Skeletal muscle tissue (tissue), 4 donors: ENCODE results near the gene DPYSL4. TPM values are rescaled to one million over a fixed set of nuclear protein-coding genes. Genes with fewer than 3 reads are reported as not detected.

ENCODE experiments used
- H3K27ac ChIP-seq: one replicate; pipeline ENCODE4 v1.7.0; 2013; ENCODE audit warnings: mild to moderate bottlenecking, low read depth, low read length, inconsistent platforms
- H3K27me3 ChIP-seq, 3 donors: one replicate each; pipeline ENCODE4 v1.7.0; 2013; ENCODE audit warnings: low read length in 3 of 3; ENCODE audit not compliant: control insufficient read depth in 3 of 3, insufficient read depth in 3 of 3
- H3K36me3 ChIP-seq, 3 donors: one replicate each; pipeline ENCODE4 v1.7.0; 2013; ENCODE audit warnings: low read length in 3 of 3; ENCODE audit not compliant: control insufficient read depth in 3 of 3, insufficient read depth in 3 of 3
- H3K4me1 ChIP-seq, 3 donors: one replicate each; pipeline ENCODE4 v1.7.0; 2013; ENCODE audit warnings: low read length in 3 of 3, mild to moderate bottlenecking in 3 of 3; ENCODE audit not compliant: control insufficient read depth in 3 of 3, insufficient read depth in 3 of 3
- H3K4me3 ChIP-seq, 3 donors: one replicate each; pipeline ENCODE4 v1.7.0; 2013; ENCODE audit warnings: low read length in 3 of 3
- H3K9ac ChIP-seq, 3 donors: one replicate each; pipeline ENCODE4 v1.7.0; 2013; ENCODE audit warnings: low read length in 3 of 3, mild to moderate bottlenecking in 3 of 3, moderate library complexity in 2 of 3, low read depth in 1 of 3
- H3K9me3 ChIP-seq, 3 donors: one replicate each; pipeline ENCODE4 v1.7.0; 2013; ENCODE audit warnings: low read length in 3 of 3; ENCODE audit not compliant: control insufficient read depth in 3 of 3
- total RNA-seq: library from RNA; depleted of rRNA; stranded (reverse); fragments of >200 nt; gene quantifications from one replicate; pipeline ENCODE4 v1.2.3, GENCODE V29; 2014
- donor health status: Osteomylitis.

DPYSL4 gene
- total RNA-seq, 1 donor from 2014 or later = 1.0 TPM

DNA sequence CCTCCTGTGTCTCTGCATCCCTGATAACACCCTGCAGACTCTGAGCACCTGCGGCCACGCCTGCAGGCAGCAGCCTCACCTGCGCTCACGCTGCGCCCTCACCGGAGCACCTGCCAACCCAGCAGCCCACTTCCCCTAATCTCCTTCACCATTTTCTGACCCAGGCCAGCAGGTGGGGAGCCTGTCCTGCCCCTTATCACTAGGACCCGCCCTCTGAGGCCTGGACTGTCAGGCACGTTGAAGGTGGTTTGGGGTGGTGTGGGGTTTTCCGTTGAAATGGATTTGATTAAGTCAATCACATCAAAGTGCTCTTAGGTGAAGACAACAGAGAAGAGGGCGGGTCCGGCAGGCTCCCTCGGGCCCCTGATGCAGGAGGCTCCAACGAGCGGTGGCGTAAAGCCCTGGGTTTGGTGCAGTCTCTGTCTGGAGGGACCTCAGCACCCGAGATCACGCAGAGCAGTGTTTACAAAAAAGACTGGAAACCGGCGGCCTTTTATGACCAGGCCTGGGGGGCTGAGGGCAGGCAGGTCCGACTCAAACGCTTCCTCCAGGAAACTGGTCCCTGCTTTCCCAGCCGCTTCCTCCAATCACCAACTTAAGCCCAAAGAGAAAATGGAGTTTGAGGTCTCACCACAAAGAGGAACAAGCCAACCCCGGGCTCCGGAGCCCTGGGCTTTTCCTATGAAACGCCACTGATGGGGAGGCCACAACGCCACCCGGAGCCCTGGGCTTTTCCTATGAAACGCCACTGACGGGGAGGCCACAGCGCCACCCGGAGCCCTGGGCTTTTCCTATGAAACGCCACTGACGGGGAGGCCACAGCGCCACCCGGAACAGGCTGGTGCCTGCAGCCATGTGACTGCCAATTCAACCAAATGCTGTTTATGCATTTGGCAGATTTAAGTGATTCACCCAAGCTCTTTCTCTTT is 45.5 kb downstream of the DPYSL4 start:
- Histone ChIP-seq H3K4me3 (no peak overlapping the region), H3K27me3 (peaks cover 0 to 6% (median 3%) of the 10 kb centered on the region in 3 donors), H3K27ac (no peak overlapping the region), H3K4me1 (peaks cover 2 to 13% (median 3%) of the 10 kb centered on the region in 3 donors), H3K36me3 (no peaks in the 10 kb centered on the region), H3K9me3 (no peaks in the 10 kb centered on the region), H3K9ac (no peak overlapping the region)

GRCh38 chr10:132232981-132233380 is 46.2 kb downstream of the DPYSL4 start:
- H3K27ac ChIP-seq = no peak overlapping the region
- peaks cover 2 to 13% (median 3%) of the 10 kb centered on the region in 3 donors for H3K4me1 ChIP-seq
- H3K4me3 ChIP-seq = no peak overlapping the region
- H3K9me3 ChIP-seq = no peaks in the 10 kb centered on the region
- no peak overlapping the region for H3K9ac ChIP-seq
- H3K27me3 ChIP-seq = peaks cover 0 to 6% (median 3%) of the 10 kb centered on the region in 3 donors
- no peaks in the 10 kb centered on the region for H3K36me3 ChIP-seq

GRCh38 chr10:132233501-132234085 is 46.8 kb downstream of the DPYSL4 start:
- Histone ChIP-seq H3K4me1 (peaks cover 2 to 13% (median 3%) of the 10 kb centered on the region in 3 donors), H3K36me3 (no peaks in the 10 kb centered on the region), H3K27ac (no peak overlapping the region), H3K4me3 (no peak overlapping the region), H3K9ac (no peak overlapping the region), H3K9me3 (no peaks in the 10 kb centered on the region), H3K27me3 (peaks cover 0 to 8% (median 3%) of the 10 kb centered on the region in 3 donors)

- peaks cover 0 to 8% (median 3%) of the 10 kb centered on the region in 3 donors for H3K27me3 ChIP-seq
- H3K4me3 ChIP-seq = no peak overlapping the region
- no peak overlapping the region for H3K27ac ChIP-seq
- H3K36me3 ChIP-seq = no peaks in the 10 kb centered on the region
- no peaks in the 10 kb centered on the region for H3K9me3 ChIP-seq
- no peak overlapping the region for H3K9ac ChIP-seq
- peaks cover 0 to 10% (median 3%) of the 10 kb centered on the region in 3 donors for H3K4me1 ChIP-seq
Observed at GRCh38 chr10:132234860-132235259, 48.1 kb downstream of the DPYSL4 start.

DNA sequence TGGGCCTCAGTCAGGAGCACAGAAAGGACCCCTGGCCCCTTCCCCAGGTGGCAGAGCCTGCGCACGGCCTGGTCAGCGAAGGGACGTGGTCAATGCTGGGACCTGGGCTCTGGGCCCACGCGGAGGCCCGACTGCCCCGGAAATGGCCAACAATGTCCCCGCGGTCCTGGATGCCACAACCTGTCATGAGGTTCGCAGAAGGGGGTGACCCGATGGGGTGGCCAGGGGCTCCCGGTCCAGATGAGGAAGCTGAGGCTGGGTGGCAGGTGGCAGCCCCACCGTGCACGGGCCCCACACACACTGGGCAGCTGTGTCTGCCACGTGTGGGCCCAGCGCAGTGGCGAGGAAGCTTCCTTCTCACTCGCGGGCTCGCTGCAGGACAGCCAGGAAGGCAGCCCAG is 49.4 kb downstream of the DPYSL4 start:
- Histone ChIP-seq H3K4me1 (peaks cover 0 to 1% (median 0%) of the 10 kb centered on the region in 3 donors), H3K27ac (no peak overlapping the region), H3K36me3 (no peaks in the 10 kb centered on the region), H3K9me3 (no peaks in the 10 kb centered on the region), H3K9ac (no peak overlapping the region), H3K27me3 (peaks cover 0 to 8% (median 8%) of the 10 kb centered on the region in 3 donors), H3K4me3 (no peak overlapping the region)

GRCh38 chr10:132236881-132237280 is 50.1 kb downstream of the DPYSL4 start:
- no peaks in the 10 kb centered on the region for H3K4me1 ChIP-seq

GRCh38 chr10:132237396-132237795 is 50.6 kb downstream of the DPYSL4 start:
- Histone ChIP-seq H3K9me3 (no peaks in the 10 kb centered on the region), H3K27ac (no peak overlapping the region), H3K9ac (no peak overlapping the region), H3K4me1 (no peaks in the 10 kb centered on the region), H3K4me3 (no peak overlapping the region), H3K27me3 (peaks cover 0 to 9% (median 8%) of the 10 kb centered on the region in 3 donors), H3K36me3 (no peaks in the 10 kb centered on the region)

More at GRCh38 chr10:132236881-132237280, 50.1 kb downstream of the DPYSL4 start:
- Histone ChIP-seq H3K27me3 (peaks cover 0 to 9% (median 8%) of the 10 kb centered on the region in 3 donors), H3K36me3 (no peaks in the 10 kb centered on the region), H3K9me3 (no peaks in the 10 kb centered on the region), H3K4me3 (no peak overlapping the region), H3K9ac (no peak overlapping the region), H3K27ac (no peak overlapping the region)

GRCh38 chr10:132237871-132238270 is 51.1 kb downstream of the DPYSL4 start:
- Histone ChIP-seq H3K4me3 (no peak overlapping the region), H3K4me1 (no peaks in the 10 kb centered on the region), H3K27me3 (peaks cover 0 to 9% (median 8%) of the 10 kb centered on the region in 3 donors), H3K9me3 (no peaks in the 10 kb centered on the region), H3K27ac (no peak overlapping the region), H3K9ac (no peak overlapping the region), H3K36me3 (no peaks in the 10 kb centered on the region)

DNA sequence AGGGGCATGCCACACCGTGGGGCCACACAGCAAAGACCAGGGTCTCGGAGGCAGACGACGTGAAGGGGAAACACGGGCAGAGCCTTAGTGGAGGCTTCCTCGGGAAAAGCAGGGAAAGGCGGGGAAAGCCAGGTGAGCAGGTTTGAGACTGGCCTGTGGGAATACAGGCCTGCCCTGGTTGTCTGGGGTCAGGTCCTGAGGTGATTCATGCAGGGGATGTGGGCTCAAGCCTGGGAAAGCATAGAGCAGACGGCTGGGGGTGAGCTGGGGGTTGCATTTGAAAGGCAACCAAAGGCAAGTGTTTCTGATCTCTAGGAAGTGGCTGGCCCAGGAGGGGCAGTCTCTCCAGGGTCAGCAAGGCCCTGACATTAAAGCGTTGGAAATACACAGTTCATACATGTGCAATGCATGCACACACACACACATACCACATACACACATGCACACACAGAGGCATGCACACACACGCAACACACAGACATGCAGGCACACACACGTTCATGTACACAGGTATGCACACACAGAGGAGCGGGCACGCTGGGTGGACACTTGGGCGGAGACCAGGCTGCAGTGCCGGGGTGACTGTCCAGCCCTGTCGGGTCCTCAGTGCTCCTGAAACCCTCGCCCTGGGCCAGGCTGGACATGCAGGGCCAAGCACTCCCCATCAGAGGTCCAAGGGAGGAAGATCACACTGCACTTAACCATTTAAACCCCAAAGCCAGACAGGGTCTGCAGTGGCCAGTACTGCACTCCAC is 51.8 kb downstream of the DPYSL4 start:
- Histone ChIP-seq H3K27ac (no peak overlapping the region), H3K9me3 (no peaks in the 10 kb centered on the region), H3K27me3 (peaks cover 0 to 13% (median 8%) of the 10 kb centered on the region in 3 donors), H3K4me3 (no peak overlapping the region), H3K9ac (no peak overlapping the region), H3K4me1 (no peaks in the 10 kb centered on the region), H3K36me3 (no peaks in the 10 kb centered on the region)
